ENCODE results near the gene FMC1. TPM values are rescaled to one million over a fixed set of nuclear protein-coding genes. Genes with fewer than 3 reads are reported as not detected.
A peak's percentile ranks its signal among the peaks of the same experiment; 100 is the strongest.
"Not testable (repeated sequence)": the region's sequence is repeated elsewhere in the genome, so short reads cannot be mapped to it uniquely, and the experiment has no call there.

The FMC1 gene
- total and polyA plus RNA-seq, 5 experiments from 2014 or later, result 11.5 to 62.1 (median 45.3) TPM

DNA sequence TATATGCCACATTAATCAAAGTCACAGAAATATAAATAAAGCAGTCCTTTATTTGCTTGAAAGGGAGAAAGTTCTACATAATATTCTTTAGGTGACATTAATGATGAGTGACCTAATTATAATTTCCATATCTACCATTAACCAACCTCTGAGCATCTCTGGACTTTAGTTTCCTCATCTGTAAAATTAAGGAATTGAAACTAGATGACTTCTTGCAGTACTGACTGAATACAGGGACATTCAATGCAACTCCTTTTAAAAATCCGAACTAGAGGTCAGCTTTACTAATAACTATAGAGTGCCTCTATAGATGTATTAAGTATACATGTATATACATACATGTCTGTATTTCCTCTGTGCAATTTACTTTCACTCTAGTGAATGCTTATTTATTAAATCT lies 3.9 kb downstream of the FMC1 start:
- POLR2A ChIA-PET, result interaction anchor here (0.6 to 2.3 kb wide), 3 partner anchors 9 to 15 kb away, joined by 3 to 7 read pairs (median 7); partner anchors contain the start of gene LUC7L2
- ATAC-seq (no peak), DNase-seq (no peak)
- Mint-ChIP-seq H3K27ac (peak overlapping the region in 1 of 10 donors; percentile 62), H3K4me3 (peak overlapping the region in 1 of 10 donors; percentile 29), H3K9me3 (peaks cover 0 to 8% (median 2%) of the 10 kb centered on the region in 9 donors), H3K27me3 (peaks cover 0 to 7% (median 0%) of the 10 kb centered on the region in 5 donors), H3K4me1 (peaks cover 26 to 40% (median 35%) of the 10 kb centered on the region in 4 donors), H3K36me3 (peaks cover 8 to 36% (median 10%) of the 10 kb centered on the region in 3 donors)

DNA sequence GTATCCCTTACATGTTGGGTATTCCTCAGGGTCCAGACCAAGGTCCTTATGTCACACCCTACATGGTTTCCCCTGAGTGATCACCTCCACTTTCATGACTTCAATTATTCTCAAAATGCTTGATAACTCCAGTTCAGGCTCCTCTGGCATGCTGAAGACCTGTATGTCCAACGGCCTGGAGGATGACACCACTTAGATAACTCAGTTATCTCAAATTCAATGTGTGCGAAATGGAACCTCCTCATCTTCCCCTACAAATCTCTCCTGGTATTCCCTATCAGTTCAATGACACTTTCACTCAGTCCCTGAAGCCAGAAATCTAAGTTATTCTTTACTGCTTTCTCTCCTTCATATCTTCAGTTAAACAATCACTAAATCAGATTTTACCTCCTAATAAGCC lies 9.9 kb downstream of the FMC1 start:
- POLR2A ChIA-PET, result interaction anchor here (0.7 to 1.1 kb wide), 2 partner anchors 9 to 47 kb away, joined by 4 read pairs; partner anchors contain the start of gene LUC7L2
- DNase-seq, result no peak
- no peaks in the 10 kb centered on the region for H3K9me3 Mint-ChIP-seq
- no peaks in the 10 kb centered on the region for H3K27me3 Mint-ChIP-seq
- peak overlapping the region in 3 of 10 donors; percentile 3 to 38 (median 34) for H3K27ac Mint-ChIP-seq
- no peak for ATAC-seq
- H3K4me3 Mint-ChIP-seq, result no peak overlapping the region
- H3K36me3 Mint-ChIP-seq, result peaks cover 10 to 49% (median 11%) of the 10 kb centered on the region in 3 donors
- peaks cover 5 to 14% (median 11%) of the 10 kb centered on the region in 4 donors for H3K4me1 Mint-ChIP-seq

DNA sequence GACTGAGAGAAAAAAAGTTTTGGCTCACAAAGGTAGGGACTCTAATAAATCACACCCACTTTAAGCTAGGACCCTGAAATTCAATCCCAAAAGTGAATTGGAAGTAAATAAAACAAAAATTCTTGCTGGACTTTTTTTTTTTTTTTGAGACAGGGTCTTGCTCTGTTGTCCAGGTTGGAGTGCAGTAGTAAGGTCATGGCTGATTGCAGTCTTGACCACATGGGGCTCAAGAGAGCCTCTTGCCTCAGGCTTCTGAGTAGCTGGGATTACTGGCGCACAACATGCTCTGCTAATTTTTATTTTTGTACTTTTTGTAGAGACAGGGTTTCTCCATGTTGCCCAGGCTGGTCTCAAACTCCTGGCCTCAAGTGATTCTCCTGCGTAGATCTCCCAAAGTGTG lies 13.6 kb downstream of the FMC1 start:
- DNase-seq, result no peak
- Mint-ChIP-seq H3K27ac (no peak overlapping the region), H3K9me3 (no peaks in the 10 kb centered on the region), H3K4me3 (no peak overlapping the region), H3K27me3 (no peaks in the 10 kb centered on the region), H3K4me1 (peaks cover 10 to 24% (median 23%) of the 10 kb centered on the region in 4 donors), H3K36me3 (peaks cover 6 to 23% (median 8%) of the 10 kb centered on the region in 3 donors)
- POLR2A ChIA-PET, result no interaction called here
- ATAC-seq, result no peak

DNA sequence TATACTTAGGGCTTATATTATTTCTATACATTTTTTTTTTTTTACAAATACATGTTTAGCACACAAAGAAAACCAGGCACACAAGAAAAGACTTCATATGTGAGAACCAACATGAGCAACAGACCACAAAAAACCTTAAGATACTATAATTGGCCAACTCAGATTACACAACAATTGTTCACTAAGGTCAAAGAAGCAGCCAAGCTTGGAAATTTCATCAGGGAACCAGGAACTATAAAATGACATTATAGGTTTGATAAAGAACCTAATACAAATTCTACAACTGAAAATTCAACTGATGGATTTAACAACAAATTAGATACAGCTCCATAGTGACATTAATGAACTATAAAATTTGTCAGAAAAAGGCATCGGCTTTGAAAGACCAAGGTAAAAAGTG lies 14.2 kb downstream of the FMC1 start:
- Mint-ChIP-seq H3K27me3 (no peaks in the 10 kb centered on the region), H3K9me3 (no peaks in the 10 kb centered on the region), H3K4me3 (no peak overlapping the region), H3K4me1 (peaks cover 9 to 25% (median 23%) of the 10 kb centered on the region in 4 donors), H3K27ac (peak overlapping the region in 1 of 10 donors; percentile 73), H3K36me3 (peaks cover 6 to 20% (median 6%) of the 10 kb centered on the region in 3 donors)
- DNase-seq (no peak), ATAC-seq (no peak)
- POLR2A ChIA-PET, result interaction anchor here (1.5 kb wide), 1 partner anchor 15 kb away, joined by 5 read pairs; no protein-coding TSS in a partner anchor

DNA sequence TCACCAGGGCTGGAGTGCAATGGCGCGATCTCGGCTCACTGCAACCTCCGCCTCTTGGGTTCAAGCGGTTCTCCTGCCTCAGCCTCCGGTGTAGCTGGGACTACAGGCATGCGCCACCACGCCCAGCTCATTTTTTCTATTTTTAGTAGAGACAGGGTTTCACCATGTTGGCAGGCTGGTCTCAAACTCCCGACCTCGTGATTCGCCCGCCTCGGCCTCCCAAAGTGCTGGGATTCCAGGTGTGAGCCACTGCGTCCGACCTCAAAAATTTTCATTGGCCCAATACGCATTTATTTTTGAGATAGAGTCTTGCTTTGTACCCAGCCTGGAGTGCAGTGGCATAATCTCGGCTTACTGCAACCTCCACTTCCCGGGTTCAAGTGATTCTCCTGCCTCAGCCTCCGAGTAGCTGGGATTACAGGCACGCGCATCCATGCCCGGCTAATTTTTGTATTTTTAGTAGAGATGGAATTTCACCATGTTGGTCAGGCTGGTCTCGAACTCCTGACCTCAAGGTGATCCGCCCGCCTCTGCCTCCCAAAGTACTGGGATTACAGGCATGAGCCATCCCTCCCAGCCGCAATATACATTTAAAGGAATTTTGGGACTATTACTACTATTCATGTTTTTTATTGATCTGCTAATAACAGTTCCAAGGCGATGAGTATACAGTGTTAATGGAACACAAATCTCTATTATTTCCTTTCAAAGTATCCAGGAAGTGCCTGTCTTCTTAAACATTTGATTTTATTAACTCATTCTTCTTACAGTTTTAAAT lies 16.8 kb downstream of the FMC1 start:
- not testable (repeated sequence) for H3K9me3 Mint-ChIP-seq, H3K36me3 Mint-ChIP-seq, H3K27me3 Mint-ChIP-seq, DNase-seq, ATAC-seq
- POLR2A ChIA-PET, result interaction anchor here (0.7 to 2.9 kb wide), 5 partner anchors 12 to 57 kb away, joined by 3 to 78 read pairs (median 7); partner anchors contain the start of gene FMC1
- Mint-ChIP-seq H3K27ac (peak overlapping the region; percentile 91 to 100 (median 99)), H3K4me1 (peaks cover 8 to 49% (median 32%) of the 10 kb centered on the region in 4 donors), H3K4me3 (peak overlapping the region; percentile 94 to 99 (median 98))

DNA sequence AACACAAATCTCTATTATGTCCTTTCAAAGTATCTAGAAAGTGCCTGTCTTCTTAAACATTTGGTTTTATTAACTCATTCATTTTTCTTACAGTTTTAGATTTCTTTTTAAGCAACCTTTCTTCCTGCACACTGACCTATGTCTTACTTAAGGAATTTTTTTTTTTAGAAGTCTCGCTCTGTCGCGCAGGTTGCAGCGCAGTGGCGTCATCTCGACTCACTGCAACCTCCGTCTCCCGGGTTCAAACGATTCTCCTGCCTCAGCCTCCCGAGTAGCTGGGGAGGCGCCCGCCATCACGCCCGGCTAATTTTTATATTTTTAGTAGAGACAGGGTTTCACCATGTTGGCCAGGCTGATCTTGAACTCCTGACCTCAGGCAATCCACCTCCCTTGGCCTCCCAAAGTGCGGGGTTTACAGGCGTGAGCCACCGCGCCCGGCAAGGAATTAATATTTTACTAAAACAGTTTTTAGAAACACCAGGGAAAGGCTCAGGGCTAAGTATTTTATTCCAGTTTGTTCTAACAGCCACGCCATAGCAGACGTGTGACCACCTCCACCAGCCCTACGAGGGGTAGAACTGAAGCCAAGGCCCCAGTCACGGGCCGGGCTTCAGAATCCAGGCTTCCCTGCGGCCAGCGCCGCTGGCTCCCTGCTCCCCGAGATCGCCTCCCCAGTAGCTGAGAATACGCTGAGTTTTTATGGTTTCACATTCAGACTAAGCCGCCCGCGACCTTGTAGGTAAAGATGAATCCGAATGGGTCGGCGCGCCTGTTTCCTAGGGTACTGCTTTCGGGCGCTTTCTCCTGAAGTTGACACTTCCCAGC lies 17.6 kb downstream of the FMC1 start:
- H3K36me3 Mint-ChIP-seq, result peaks cover 0 to 8% (median 0%) of the 10 kb centered on the region in 3 donors
- POLR2A ChIA-PET, result interaction anchor here (0.6 to 2.9 kb wide), 14 partner anchors 9 to 871 kb away, joined by 3 to 78 read pairs (median 5); partner anchors contain the start of genes FMC1, KDM7A and PARP12
- DNase-seq (peak in 6 of 10 donors; percentile 18 to 41 (median 32)), ATAC-seq (peak; percentile 11 to 24)
- peak overlapping the region; percentile 91 to 100 (median 99) for H3K27ac Mint-ChIP-seq
- peak overlapping the region; percentile 94 to 99 (median 98) for H3K4me3 Mint-ChIP-seq
- H3K4me1 Mint-ChIP-seq, result peaks cover 8 to 56% (median 37%) of the 10 kb centered on the region in 4 donors
- H3K9me3 Mint-ChIP-seq, result no peaks in the 10 kb centered on the region
- H3K27me3 Mint-ChIP-seq, result no peaks in the 10 kb centered on the region

DNA sequence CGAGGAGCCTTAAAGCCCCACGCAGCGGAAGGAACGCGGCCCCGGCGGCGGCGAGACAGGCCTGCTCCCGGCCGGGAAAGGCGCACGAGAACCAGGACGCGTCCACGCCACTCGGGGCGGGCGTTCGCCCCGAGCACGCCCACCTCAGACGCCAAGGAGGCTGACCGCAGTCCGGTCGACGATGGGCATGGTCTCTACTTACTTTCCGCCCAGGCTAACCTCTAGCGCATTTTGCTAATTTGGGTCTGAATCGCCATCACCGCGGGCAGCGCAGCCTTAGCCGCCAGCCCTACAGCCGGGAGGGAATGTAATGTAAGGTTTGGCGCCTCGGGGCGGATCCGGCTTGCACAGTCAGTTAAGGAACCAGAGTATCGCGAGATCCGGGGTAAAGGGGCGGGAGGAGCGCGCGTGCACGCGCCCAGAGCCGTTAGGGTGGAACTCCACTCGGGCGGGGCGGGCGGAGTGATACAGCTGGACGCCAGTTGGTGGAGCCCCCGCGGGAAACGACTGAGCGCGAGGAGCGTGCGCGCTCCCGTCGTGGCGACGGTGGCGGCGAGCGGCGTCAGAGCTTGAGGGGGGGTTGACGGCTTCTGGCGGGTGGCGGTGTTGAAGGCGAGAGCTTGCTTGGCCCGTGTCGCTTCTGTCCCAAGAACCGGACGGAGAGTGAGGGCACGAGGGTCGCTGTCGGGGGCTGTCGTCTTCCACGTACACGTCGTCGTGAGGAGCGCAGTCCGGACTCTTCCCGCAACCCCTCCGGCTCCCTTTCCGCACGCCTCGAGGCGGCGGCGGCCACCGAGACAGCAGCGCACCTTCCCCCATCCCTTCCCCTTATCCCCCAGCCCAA lies 18.5 kb downstream of the FMC1 start, which contains the start of gene LUC7L2:
TSS of gene LUC7L2 (plus strand) at position 529 of the 844 bp plus-strand sequence. CDS start 368 bp downstream, outside the sequence.
- peak; percentile 75 for ATAC-seq

DNA sequence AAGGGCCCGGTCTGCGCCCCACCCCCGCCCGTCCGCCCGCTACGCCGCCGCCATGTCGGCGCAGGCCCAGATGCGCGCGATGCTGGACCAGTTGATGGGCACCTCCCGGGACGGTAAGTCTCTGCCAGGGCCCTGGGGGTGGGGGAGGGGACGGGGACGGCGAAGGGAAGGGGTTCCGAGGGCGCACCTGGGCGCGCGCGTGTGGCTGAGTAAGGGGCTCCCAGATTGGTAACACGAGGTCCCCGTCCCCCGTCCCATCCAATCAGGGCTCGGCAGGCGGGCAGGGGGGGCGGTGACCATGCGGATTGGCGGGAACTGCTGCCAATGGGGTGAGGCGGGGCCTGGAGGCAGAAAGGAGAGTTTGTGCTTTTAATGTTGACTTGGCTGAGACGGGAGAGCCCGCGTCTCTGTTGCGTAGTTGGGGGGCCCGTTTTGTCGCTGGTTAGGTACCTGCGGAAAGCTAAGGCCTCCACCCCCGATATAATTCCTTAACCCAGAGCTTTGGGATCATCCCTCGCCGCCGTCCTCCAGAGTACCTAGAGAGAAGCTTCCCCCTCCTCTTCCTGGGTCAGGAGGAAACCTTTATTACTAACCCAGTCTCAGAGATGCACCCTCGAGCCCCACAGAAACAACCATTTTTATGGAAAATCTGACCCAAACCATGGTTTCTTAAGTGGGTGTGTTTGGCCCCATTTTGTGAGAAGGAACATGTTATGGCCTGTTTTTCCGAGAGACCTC lies 19.2 kb downstream of the FMC1 start:
- Mint-ChIP-seq H3K27ac (peak overlapping the region; percentile 91 to 100 (median 99)), H3K9me3 (no peaks in the 10 kb centered on the region), H3K4me3 (peak overlapping the region; percentile 94 to 99 (median 98)), H3K27me3 (no peaks in the 10 kb centered on the region), H3K36me3 (peaks cover 0 to 20% (median 2%) of the 10 kb centered on the region in 3 donors), H3K4me1 (peaks cover 12 to 70% (median 50%) of the 10 kb centered on the region in 4 donors)
- POLR2A ChIA-PET, result interaction anchor here (0.5 to 2.9 kb wide), 16 partner anchors 10 to 870 kb away, joined by 3 to 78 read pairs (median 6); partner anchors contain the start of genes FMC1, KDM7A and PARP12
- DNase-seq (peak; percentile 95 to 99 (median 98)), ATAC-seq (peak; percentile 78)

More for the DNA sequence above, 18.5 kb downstream of the FMC1 start, which contains the start of gene LUC7L2:
- Mint-ChIP-seq H3K4me1 (peaks cover 8 to 62% (median 43%) of the 10 kb centered on the region in 4 donors), H3K27me3 (no peaks in the 10 kb centered on the region), H3K27ac (peak within 1 kb of the TSS; percentile 91 to 100 (median 99)), H3K9me3 (no peaks in the 10 kb centered on the region), H3K36me3 (peaks cover 0 to 12% (median 0%) of the 10 kb centered on the region in 3 donors), H3K4me3 (peak within 1 kb of the TSS; percentile 94 to 99 (median 98))
- POLR2A ChIA-PET, result interaction anchor here (0.6 to 2.9 kb wide), 16 partner anchors 8 to 1656 kb away, joined by 3 to 78 read pairs (median 5); partner anchors contain the start of genes FMC1, KDM7A and PARP12
- DNase-seq, result peak; percentile 98 to 100 (median 99)

DNA sequence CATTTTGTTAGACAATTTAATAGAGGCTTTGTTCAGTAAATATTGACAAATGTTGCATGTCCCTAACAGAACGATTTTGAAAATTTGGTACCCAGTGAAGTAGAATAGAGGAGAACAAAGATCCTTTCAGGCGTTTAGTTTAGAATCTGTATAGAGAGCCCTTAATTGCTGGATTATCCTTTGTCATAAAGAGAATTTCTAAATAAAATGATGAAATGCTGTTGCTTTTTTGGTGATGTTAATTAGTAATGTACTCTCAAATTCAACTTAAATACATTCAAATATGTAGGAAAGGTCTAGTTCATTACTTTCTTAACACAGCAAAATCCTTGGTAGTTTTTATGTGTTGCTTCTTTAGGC lies 19.8 kb downstream of the FMC1 start:
- Mint-ChIP-seq H3K36me3 (peaks cover 0 to 21% (median 5%) of the 10 kb centered on the region in 3 donors), H3K4me3 (peak overlapping the region; percentile 94 to 99 (median 98)), H3K4me1 (peaks cover 15 to 72% (median 55%) of the 10 kb centered on the region in 4 donors), H3K27ac (peak overlapping the region; percentile 91 to 100 (median 99)), H3K27me3 (no peaks in the 10 kb centered on the region), H3K9me3 (no peaks in the 10 kb centered on the region)
- POLR2A ChIA-PET, result interaction anchor here (0.6 to 2.9 kb wide), 6 partner anchors 9 to 128 kb away, joined by 3 to 78 read pairs (median 8); partner anchors contain the start of gene FMC1
- ATAC-seq, result no peak
- no peak for DNase-seq

DNA sequence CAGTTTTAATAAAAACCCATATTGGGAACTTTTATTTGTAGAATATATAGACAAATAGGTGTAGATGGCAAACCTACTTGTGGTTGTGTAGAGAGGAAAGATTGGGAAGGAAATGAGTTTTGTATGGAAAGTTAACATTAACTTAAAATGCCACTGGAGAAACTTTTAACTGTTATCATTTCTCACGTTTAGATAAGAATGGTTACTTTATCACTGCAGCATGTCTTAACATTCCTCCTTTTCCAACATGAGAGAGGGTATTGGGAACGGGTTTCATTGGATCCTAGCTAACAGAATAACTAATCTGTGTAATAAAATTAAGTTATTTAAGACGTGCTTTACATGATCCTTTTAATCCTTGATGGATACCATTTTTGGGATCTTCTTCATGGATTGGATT lies 20.4 kb downstream of the FMC1 start:
- POLR2A ChIA-PET, result interaction anchor here (0.6 to 1.4 kb wide), 2 partner anchors 21 to 869 kb away, joined by 3 to 5 read pairs; partner anchors contain the start of gene FMC1
- peaks cover 2 to 27% (median 5%) of the 10 kb centered on the region in 3 donors for H3K36me3 Mint-ChIP-seq
- peak overlapping the region; percentile 32 to 99 (median 98) for H3K4me3 Mint-ChIP-seq
- DNase-seq, result no peak
- peaks cover 15 to 78% (median 60%) of the 10 kb centered on the region in 4 donors for H3K4me1 Mint-ChIP-seq
- no peaks in the 10 kb centered on the region for H3K9me3 Mint-ChIP-seq
- H3K27me3 Mint-ChIP-seq, result no peaks in the 10 kb centered on the region
- ATAC-seq, result no peak
- peak overlapping the region in 9 of 10 donors; percentile 3 to 100 (median 97) for H3K27ac Mint-ChIP-seq
